Epithelial cell of proximal tubule (primary cell): ENCODE measurements around the gene HELT. TPM values are rescaled to one million over a fixed set of nuclear protein-coding genes. Genes with fewer than 3 reads are reported as not detected.
"Not testable (repeated sequence)": the region's sequence is repeated elsewhere in the genome, so short reads cannot be mapped to it uniquely, and the experiment has no call there.

ENCODE experiments used
- DNase-seq: peaks from one replicate; pipeline ENCODE4 v3.0.0-alpha.2; 2011; ENCODE audit warnings: low read depth
- H3K4me3 ChIP-seq: 2 replicates; pipeline ENCODE4 v1.5.1; 2011; ENCODE audit warnings: low read depth, mild to moderate bottlenecking, low read length
- CTCF ChIP-seq: conservative IDR thresholded peaks from 2 replicates; pipeline ENCODE4 v1.5.1; 2012; ENCODE audit warnings: low read depth, mild to moderate bottlenecking, low read length
- total RNA-seq: library from RNA; depleted of rRNA; stranded (reverse); fragments of >200 nt; gene quantifications from 2 replicates; pipeline ENCODE4 v1.2.3, GENCODE V29; 2015

HELT gene
- total RNA-seq, 1 donor from 2014 or later = not detected

GRCh38 chr4:184992422-184992821 lies 25.9 kb upstream of the HELT start:
- no peak for DNase-seq
- no peak for TF ChIP-seq CTCF
- H3K4me3 ChIP-seq = no peak overlapping the region

GRCh38 chr4:184993247-184993646 lies 25.0 kb upstream of the HELT start:
- TF ChIP-seq CTCF = no peak
- no peak overlapping the region for H3K4me3 ChIP-seq
- DNase-seq = no peak

- no peak overlapping the region for H3K4me3 ChIP-seq
- TF ChIP-seq CTCF = no peak
- no peak for DNase-seq
These were observed 24.2 kb upstream of the HELT start for GRCh38 chr4:184994010-184994622.

- H3K4me3 ChIP-seq = no peak overlapping the region
- no peak for DNase-seq
- no peak for TF ChIP-seq CTCF
These were observed 23.7 kb upstream of the HELT start for GRCh38 chr4:184994623-184995010.

- not testable (repeated sequence) for H3K4me3 ChIP-seq, DNase-seq
These were observed 20.6 kb upstream of the HELT start for GRCh38 chr4:184997656-184998055.

GRCh38 chr4:185002784-185003183 lies 15.5 kb upstream of the HELT start:
- DNase-seq = no peak
- no peak overlapping the region for H3K4me3 ChIP-seq
- no peak for TF ChIP-seq CTCF

- H3K4me3 ChIP-seq = no peak overlapping the region
- no peak for TF ChIP-seq CTCF
- no peak for DNase-seq
These were observed 14.5 kb upstream of the HELT start for GRCh38 chr4:185003596-185004351.
